Uterus (tissue), 2 donors: Measurements from ENCODE around the gene LBHD1.

Source experiments
- CTCF ChIP-seq, 4 experiments: fragments of 200-600 bp in 2 of 4; fragments of 450-650 bp in 2 of 4; sonication (generic) in 2 of 4; IDR thresholded peaks; one replicate each; pipeline ENCODE4 v1.5.1; 2016 to 2019; ENCODE audit warnings: antibody characterized with exemption in 4 of 4, mild to moderate bottlenecking in 2 of 4, moderate library complexity in 1 of 4
- POLR2A ChIP-seq, 2 donors: fragments of 450-650 bp; IDR thresholded peaks; one replicate each; pipeline ENCODE4 v1.6.1; 2016; ENCODE audit warnings: antibody characterized with exemption in 2 of 2, mild to moderate bottlenecking in 1 of 2, moderate library complexity in 1 of 2

- TF ChIP-seq CTCF (IDR thresholded peaks at IDR 0.05) (no peak), POLR2A (IDR thresholded peaks at IDR 0.05) (no peak)
Measured at GRCh38 chr11:62654297-62654696, 17.8 kb downstream of the LBHD1 start.
